Stimulated activated CD8-positive, alpha-beta memory T cell treated with anti-CD3 and anti-CD28 coated beads, Interleukin-4, amount 100 ng/mL, for 24 hours (primary cell): ENCODE measurements around the gene RGS14.

Source experiments
- DNase-seq: peaks from one replicate; pipeline ENCODE4 v3.0.0-alpha.2; 2020; ENCODE audit warnings: low read depth

Gene RGS14

GRCh38 chr5:177378884-177379883, 21.5 kb downstream of the RGS14 start:
- no peak for DNase-seq

DNA sequence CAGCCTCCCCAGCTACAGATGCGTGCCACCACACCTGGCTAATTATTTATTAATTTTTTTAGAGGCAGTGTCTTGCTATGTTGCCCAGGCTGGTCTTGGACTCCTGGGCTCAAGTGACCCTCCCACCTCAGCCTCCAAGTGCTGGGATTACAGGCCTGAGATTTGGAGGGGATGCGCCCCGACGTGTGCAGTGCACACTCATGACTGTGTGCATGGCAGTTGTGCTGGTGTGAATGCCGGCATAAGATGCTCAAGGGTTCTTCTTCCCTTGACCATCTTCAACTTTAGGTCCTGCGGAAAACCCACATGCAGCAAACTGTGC, 23.0 kb downstream of the RGS14 start:
- no peak for DNase-seq

- DNase-seq: no peak
Measured at GRCh38 chr5:177382423-177383029, 24.8 kb downstream of the RGS14 start.

DNA sequence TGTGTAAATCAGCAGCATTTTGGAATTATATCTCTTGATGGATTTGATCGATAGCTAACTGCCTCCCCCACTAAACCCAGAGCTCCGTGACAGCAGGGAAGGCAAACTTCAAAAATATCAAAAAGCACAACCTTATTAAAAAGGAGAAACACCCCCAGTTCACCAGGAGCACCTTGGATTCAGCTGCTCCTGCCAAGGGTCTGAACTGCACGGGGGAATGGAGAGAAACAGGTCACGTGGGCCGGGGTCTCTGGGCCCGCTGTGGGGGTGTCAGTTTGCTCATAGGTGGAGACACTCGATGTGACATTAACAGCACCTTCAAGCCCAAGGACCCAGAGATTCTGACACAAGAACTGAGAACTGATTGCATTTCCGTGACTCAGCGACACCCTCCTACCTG, 25.5 kb downstream of the RGS14 start:
- DNase-seq: no peak

DNA sequence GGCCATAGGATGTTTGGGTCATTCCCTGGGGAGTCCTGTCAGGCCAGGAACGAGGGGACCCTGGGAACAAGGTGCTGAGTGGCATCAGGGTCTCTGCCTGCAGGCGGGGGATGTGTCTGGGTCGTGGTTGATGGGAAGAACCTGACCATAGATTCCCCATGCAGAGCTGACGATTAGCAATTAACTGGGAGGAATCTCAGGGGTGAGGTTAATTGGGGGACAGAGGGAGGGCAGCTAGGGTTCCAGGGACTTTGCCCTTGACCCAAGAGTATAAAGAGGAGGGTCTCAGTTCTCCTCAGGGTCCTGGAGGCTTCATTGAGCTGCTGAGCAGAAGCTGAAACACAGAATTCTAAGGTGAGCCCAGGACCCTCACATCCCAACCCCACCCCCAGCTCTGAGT, 26.4 kb downstream of the RGS14 start, which contains the start of gene SLC34A1:
Gene SLC34A1, plus strand, starts transcription at position 301 of the 400 bp plus-strand sequence. CDS start 1,308 bp downstream, outside the sequence.
- no peak for DNase-seq

DNA sequence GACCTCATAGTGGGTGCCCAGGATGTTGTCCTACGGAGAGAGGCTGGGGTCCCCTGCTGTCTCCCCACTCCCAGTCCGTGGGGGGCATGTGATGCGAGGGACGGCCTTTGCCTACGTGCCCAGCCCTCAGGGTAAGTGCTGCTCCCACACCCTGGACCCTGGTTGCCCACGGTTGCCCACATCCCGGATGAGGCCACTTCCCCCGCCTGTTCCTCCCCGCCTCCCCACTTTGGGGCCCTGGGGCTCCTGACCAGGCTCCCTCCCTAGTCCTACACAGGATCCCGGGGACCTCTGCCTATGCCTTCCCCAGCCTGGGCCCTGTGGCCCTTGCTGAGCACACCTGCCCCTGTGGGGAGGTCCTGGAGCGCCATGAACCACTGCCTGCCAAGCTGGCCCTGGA, 28.0 kb downstream of the RGS14 start:
- DNase-seq: no peak

- no peak for DNase-seq
Measured at GRCh38 chr5:177386542-177386941, 28.8 kb downstream of the RGS14 start.

- DNase-seq: no peak
Measured at GRCh38 chr5:177387405-177387804, 29.7 kb downstream of the RGS14 start.

GRCh38 chr5:177388521-177389052, 30.9 kb downstream of the RGS14 start:
- no peak for DNase-seq

DNA sequence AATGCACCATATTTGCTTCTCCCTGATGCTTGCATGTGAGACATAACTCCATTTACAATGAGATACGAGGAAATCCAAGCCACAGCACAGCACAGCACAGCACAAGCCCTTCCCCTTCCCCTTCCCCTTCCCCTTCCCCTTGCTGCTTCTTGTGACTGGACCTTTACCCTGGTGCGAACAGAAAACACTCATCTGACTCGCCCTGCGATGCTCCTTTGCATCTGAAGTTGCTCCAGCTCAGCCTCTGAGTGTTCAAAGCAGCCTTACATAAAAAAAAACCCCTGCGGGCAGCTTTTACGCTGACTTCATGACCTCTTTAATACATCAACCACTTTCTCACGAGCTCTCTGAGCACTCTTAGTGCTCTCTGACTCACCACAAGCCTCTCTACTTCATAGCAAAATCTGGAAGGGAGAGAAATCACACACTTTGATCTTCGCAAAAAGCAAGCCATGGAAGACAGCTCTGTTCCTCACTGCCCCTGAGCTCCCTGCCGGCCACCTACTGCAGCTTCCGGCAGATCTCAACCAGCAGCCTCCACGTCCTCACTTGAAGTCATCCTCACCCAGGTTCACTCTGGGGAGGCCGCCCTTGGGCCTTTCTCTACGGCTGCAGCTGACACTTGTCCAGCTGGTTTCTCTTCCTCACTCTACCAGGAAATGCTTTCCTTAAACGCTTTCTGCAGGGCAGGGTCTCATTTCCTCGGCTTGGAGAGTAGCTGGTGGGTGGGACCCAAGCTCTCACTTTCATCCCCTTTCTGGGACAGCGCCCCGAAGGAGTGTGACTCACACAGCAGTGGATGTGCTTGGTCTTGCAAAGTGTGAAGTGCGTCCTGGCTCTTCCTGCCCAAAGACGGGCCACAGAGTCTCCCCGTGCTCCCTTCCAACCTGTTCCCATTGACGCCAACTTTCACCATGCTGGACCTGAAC, 31.8 kb downstream of the RGS14 start:
- DNase-seq: no peak

GRCh38 chr5:177390363-177391300, 32.9 kb downstream of the RGS14 start:
- peak; percentile 78 for DNase-seq

DNA sequence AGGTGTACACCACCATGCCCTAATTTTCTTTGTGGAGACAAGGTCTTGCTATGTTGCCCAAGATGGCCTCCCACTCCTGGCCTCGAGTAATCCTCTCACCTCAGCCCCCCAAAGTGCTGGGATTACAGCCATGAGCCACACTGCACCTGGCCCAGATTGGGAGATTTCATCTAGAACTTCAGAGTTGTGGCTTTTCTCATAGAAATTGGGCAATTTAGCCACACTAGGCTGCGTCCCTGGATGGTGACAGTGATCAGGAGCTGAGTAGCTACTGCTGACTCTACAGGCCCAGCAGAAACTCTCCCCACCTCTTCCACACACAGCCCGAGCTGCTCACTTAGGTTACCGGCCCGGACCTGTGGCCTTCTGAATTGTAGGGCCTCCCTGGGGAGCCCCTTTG, 35.0 kb downstream of the RGS14 start:
- DNase-seq: no peak

DNA sequence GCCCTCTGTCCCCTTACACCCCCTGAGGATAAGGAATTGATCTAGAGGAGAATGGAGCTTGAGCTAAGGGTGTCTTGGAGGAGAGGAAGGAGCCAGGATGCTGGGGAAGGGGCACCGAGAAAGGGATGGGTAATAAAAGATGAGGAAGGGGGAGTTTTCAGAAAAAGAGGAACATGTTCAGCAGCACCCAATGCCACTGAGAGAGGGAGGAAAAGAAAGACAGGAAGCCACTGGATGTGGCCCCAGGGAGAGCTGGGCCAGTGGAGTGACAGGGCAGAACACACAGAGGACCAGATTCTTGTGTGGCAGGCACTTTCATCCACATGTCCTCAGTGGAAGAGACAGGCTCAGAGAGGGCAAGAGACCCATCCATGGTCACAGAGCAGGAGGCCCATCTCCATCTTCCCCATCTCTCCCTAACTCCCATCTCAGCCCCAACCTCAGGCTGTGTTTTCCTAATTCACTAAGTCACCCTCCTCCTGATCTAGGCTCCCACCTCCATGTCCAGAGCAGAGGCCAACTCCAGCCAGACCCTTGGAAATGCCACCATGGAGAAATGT, 35.6 kb downstream of the RGS14 start:
- no peak for DNase-seq

- no peak for DNase-seq
Measured at GRCh38 chr5:177393990-177394389, 36.3 kb downstream of the RGS14 start.

- DNase-seq: no peak
Measured at GRCh38 chr5:177396078-177396477, 38.4 kb downstream of the RGS14 start.

- DNase-seq: no peak
Measured at GRCh38 chr5:177396807-177397206, 39.1 kb downstream of the RGS14 start.

DNA sequence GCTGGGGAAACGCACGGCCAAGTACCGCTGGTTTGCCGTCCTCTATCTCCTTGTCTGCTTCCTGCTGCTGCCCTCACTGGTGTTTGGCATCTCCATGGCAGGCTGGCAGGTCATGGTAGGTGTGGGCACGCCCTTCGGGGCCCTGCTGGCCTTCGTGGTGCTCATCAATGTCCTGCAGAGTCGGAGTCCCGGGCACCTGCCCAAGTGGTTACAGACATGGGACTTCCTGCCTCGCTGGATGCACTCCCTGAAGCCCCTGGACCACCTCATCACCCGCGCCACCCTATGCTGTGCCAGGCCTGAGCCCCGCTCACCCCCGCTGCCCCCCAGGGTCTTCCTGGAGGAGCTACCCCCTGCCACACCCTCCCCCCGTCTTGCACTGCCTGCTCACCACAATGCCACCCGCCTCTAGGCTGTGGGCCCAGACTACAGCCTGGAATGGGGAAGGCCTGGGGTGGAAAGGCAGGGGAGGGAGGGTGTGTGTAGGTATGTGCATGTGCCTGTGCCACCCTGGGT, 40.2 kb downstream of the RGS14 start:
- DNase-seq: no peak

DNA sequence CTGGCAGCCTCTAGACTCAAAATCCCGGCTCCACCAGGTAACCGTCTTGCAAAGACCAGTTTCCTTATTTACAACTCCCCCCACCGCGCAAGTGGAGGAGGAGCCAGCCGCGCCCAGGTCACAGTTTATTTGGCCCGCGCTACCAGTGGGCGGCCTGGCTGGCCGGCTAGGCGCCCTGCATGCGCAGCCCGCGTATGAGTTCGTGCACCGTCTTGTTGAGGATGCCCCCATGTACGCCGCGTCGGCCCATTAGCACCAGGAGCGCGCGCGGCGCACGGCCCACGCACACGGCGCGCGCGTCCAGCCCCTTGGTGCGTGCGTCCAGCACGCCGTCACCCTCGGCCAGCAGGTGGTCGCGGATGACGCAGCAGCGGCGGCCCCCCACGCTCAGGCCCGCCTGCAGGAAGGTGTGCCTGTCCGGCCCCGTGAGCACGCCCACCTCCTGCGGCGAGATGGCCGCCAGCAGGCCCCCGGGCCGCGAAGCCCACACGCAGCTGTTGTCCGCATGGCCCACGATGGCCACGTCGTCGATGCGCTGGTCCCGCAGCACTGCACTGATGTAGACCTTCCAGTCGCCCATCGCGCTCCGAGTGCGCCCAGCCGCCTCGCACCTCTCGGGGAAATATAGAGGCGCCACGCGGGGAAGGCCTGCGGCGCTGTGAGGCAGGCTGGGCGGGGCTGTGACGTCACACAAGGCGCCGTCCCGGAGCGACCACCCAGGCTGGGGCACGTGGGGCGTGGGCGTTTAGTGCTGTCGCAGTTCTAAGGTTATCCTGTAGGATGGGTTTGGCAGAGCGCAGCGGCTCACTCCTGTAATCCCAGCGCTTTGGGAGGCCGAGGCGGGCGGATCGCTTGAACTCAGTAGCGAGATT, 42.5 kb downstream of the RGS14 start, which contains the start of gene PFN3:
Gene PFN3, minus strand, starts transcription at position 665 of the 872 bp plus-strand sequence. Its CDS starts 85 bp downstream, at position 580.
- no peak for DNase-seq
